Limb (tissue), 2 donors: Measurements from ENCODE around the gene GPX2.
A peak's percentile ranks its signal among the peaks of the same experiment; 100 is the strongest.
"Not testable (repeated sequence)": the region's sequence is repeated elsewhere in the genome, so short reads cannot be mapped to it uniquely, and the experiment has no call there.

Experiments
- DNase-seq, 2 donors: peaks; one replicate each; pipeline ENCODE4 v3.0.0-alpha.2; 2016; ENCODE audit errors: extremely low spot score in 2 of 2

Gene GPX2

DNA sequence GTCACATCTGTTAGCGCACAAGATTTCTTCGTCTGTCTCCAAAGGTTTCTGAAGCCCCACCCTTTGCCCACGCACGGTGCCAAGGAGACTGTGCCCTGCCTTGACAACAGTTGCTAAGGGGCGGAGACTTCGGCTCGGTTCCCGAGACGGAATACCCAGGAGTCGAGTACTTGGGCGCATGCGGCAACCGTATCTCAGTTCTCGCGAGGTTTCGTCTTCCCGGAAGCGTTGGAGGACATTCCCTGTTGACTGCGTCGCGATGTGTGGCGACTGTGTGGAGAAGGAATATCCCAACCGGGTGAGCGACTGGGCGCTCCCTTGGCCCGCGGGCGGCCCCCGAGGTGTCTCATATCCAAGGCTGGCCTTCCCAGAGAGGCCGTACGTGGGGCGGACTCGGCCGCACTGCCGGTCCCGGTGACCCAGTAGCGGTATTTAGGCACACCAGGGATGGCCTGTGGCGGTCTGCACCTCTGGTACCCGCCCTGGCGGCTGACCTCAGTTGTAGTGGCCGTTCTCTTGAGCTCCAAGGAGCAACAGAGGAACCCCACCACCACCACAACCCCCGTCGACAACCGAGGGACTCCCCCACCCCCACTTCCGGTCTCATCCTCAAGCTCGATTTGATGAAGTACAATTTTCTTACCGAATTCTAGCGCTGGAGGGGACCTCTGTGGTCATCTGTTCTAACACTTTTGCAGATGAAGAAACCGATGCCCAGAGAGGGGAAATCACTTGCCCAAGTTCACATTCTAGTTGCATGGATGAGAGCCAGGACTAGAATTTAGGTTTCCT lies 28.1 kb downstream of the GPX2 start, which contains the start of gene CHURC1:
TSS of gene CHURC1 (plus strand) at position 219 of the 792 bp plus-strand sequence. CDS start at position 260, 41 bp downstream.
- DNase-seq = peak; percentile 97 to 98

DNA sequence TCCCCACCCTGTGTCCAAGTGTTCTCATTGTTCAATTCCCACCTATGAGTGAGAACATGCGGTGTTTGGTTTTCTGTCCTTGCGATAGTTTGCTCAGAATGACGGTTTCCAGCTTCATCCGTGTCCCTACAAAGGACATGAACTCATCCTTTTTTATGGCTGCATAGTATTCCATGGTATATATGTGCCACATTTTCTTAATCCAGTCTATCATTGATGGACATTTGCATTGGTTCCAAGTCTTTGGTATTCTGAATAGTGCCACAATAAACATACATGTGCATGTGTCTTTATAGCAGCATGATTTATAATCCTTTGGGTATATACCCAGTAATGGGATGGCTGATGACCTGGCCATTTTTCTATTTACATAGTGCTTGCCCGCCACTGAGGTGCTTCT lies 29.1 kb downstream of the GPX2 start:
- DNase-seq = not testable (repeated sequence)

DNA sequence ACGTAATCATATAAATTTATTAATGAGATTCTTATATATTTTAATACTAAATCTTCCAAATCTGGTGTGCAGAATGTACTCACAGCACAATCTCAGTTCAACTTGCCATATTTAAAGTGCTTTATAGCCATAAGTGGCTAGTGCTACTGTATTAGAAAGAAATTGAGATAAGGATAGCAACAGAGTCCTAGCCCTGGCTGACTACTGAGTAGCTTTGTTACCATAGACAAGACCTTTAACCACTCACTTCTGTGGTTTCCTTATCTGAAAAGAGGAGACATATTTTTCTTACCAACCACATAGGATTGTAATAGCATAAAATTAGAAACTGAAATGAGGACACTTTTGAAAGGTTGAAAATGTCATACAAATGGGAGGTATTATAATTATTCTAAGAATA lies 30.3 kb downstream of the GPX2 start:
- no peak for DNase-seq

DNA sequence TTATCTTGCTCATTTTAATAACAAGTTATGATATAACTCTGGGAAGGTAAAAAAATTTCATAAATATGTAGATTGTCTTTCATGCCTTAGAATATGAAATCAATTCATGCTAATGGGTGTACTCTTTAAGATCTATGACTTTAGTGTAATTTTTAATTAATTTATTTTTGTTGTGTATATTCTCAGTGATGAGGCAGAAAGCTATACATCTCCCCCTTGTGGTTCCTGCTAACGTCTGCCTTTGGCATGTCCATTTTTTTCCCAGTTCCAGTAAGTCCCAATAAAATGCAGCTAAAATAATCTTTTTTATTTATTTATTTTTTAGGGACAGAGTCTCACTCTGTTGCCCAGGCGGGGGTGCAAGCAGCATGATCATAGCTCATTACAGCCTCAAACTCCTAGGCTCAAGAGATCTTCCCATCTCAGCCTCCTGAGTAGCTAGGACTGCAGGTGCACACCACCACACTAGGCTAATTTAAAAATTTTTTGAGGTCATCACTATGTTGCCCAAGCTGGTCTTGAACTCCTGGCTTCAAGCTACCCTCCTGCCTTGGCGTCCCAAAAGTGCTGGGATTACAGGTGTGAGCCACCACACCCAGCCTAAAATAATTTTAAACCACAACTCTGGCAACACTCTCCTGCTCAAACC lies 31.6 kb downstream of the GPX2 start:
- peak in 1 of 2 donors; percentile 22 for DNase-seq

DNA sequence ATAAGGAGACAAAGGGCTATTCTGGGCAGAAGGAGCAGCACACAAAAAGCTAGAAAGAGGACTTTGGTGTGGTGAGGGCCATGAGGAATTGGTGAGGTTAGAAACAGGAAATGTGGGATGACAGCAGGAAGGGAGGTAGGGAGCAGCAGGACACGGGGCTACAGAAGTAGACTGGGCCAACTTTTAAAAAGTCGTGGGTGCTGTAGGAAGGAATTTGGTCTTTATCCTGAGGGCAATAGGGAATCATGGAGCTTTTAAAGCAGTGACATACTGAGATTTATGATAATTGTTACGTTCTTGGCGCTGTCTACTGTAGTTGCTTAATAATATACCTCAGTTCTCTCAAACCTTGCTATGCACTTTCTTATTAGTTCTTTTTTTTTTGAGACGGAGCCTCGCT lies 36.5 kb downstream of the GPX2 start:
- DNase-seq = no peak

DNA sequence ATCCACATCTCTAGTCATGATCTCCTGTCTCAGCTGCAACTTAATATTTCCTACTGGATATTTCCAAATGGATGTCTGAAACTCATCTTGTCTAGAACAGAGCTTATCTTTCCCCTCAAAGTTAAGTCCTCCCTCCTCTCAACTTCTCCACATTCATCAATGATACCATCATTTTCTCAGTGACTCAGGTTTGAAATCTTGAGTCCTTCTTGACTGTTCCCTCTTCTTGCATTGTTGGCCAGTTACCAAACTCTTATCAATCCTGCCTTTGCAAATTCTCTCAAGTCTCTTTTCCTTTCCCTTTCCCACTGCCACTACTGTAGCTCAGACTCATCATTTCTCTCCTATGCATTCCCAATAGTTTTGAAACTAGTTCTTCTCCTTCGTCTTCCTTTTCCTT lies 42.6 kb downstream of the GPX2 start:
- DNase-seq = no peak

DNA sequence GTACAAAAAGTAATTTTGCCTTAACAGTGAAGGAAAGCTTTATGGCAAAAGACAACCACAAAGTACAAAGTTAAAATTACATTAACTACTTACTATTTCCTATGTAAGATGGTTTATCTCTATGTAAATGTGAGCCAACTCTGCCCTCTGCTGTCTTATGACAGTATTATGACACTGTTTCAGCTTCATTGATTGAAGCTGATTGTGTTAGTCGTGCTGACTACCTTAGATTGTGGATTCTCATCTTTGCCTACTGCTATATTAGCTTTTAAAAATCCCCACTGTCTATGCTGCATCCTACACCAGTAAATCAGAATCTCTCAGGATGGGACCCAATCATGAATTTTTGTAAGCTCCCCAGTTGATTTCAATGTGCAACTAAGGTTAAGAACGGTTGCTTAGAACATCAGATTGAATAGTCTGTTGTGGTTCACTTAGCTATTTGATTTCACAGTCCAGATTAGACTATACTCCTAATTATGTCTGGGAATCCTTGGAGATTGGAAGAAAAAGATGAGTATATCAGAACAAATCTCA lies 50.6 kb downstream of the GPX2 start:
- DNase-seq = peak in 1 of 2 donors; percentile 79

DNA sequence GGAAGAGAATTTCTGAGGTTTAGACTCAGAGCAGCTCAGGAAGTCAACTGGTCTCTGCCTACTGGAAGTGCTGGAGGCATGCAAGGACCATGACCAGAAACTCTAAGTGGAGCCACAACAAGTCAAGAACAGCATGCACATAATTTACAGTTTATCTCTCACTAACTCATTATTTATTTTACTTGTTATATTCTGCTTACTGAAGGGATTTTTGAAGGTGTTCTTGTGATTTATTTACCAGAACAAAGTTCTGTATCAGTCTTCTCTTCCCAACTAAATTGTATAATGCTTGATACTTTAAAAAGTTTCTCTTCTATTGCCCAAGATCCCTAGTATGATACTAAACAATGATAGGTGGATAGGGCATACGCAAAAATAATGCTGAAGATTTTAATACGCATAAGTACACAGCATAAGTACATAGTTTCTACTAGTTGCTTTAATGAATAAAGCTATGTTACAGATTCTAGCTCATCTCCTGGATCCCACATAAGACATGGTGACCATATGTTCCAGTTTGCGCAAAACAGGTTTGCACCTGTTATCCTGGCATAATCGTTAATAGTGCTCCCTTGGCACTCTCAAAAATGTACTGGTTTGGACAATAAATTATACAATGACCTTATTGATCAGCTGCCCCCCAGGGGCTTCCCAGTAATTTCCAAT lies 51.2 kb downstream of the GPX2 start:
- no peak for DNase-seq

DNA sequence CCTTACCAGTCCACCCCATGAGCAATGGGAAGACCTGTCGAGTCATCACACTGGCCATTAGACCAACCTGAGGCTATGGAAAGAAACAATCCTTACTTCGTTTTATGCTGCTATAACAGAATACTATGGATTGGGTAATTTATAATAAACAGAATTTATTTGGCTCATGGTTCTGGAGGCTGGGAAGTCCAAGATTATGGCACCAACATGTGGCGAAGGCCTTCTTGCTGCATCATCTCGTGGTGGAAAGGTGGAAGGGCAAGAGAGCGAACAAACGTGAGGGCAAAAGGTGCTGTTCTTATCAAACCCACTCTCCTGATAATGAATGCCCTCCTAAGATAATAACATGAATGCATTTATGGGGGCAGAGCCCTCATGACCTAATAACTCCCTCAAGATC lies 53.2 kb downstream of the GPX2 start:
- no peak for DNase-seq
